Ovary (tissue), 9 donors: Measurements from ENCODE around the gene INTS4. TPM values are rescaled to one million over a fixed set of nuclear protein-coding genes. Genes with fewer than 3 reads are reported as not detected.

Experiments
- DNase-seq, 5 donors: peaks; one replicate each; pipeline ENCODE4 v3.0.0-alpha.2; 2019 to 2020
- H3K27ac ChIP-seq, 2 donors: fragments of 200-600 bp; one replicate each; pipeline versions ENCODE4 v1.5.1 to v1.8.0; 2019 to 2022
- H3K27me3 ChIP-seq: fragments of 200-600 bp; one replicate; pipeline ENCODE4 v1.8.0; 2022
- H3K36me3 ChIP-seq: fragments of 200-600 bp; sonication (generic); one replicate; pipeline ENCODE4 v1.5.1; 2019
- H3K4me1 ChIP-seq: one replicate; pipeline ENCODE4 v1.8.1; 2013; ENCODE audit warnings: mild to moderate bottlenecking, moderate library complexity; ENCODE audit not compliant: insufficient read depth
- H3K4me3 ChIP-seq: fragments of 200-600 bp; sonication (generic); one replicate; pipeline ENCODE4 v1.5.1; 2017
- H3K9me3 ChIP-seq, 2 donors: fragments of 200-600 bp in 1 of 2; sonication (generic) in 1 of 2; one replicate each; pipeline versions ENCODE4 v1.5.1 to v1.8.1; 2013 to 2019; ENCODE audit warnings: mild to moderate bottlenecking in 1 of 2, moderate library complexity in 1 of 2
- CTCF ChIP-seq, 3 donors: fragments of 450-650 bp in 2 of 3; fragments of 200-600 bp in 1 of 3; IDR thresholded peaks; one replicate each; pipeline versions ENCODE4 v1.5.1 to v1.8.0; 2016 to 2022; ENCODE audit warnings: antibody characterized with exemption in 3 of 3, mild to moderate bottlenecking in 1 of 3
- EP300 ChIP-seq: sonication (generic); formaldehyde crosslinking; IDR thresholded peaks from one replicate; pipeline ENCODE4 v1.6.1; 2017; ENCODE audit warnings: antibody characterized with exemption
- POLR2A ChIP-seq: fragments of 450-650 bp; IDR thresholded peaks from one replicate; pipeline ENCODE4 v1.6.1; 2017; ENCODE audit warnings: antibody characterized with exemption, mild to moderate bottlenecking, moderate library complexity
- WGBS, 3 donors: extraction: QIAGEN DNeasy Blood & Tissue Kit in 1 of 3; methylation state at CpG; one replicate each; pipeline versions ENCODE4 v1.1.5 to v1.1.7; 2013 to 2017; 5-methylcytosine and 5-hydroxymethylcytosine counted together
- intact Hi-C, 4 donors: fragments of 100-400 bp; cut with DNase I; formaldehyde crosslinking; loops; one replicate each; pipeline versions ENCODE4 v1.11.0 to v1.15.1; 2022 to 2023
- polyA plus RNA-seq, 2 donors: library from polyadenylated mRNA; stranded (reverse); fragments of 200-250 nt in 1 of 2; fragments of 350-450 nt in 1 of 2; fragmentation: Illumina TruSeq in 1 of 2; extraction: RNeasy Lipid Tissue Mini Kit (QIAGEN cat#74804) in 1 of 2; gene quantifications; one replicate each; pipeline ENCODE4 v1.2.3, GENCODE V29; 2013 to 2014
- total RNA-seq, 7 donors: library from RNA; depleted of rRNA in 2 of 7; stranded (reverse); fragments of >200 nt in 2 of 7; fragmentation: NEBNext Ultra II Directional in 3 of 7; extraction: Animal tissue kit (Norgen Biotek cat#: 25700) in 3 of 7; gene quantifications; one replicate each; pipeline versions ENCODE4 v1.1.0 to v1.2.4, GENCODE V29; 2016 to 2023
- donor health status: DM: no; HTN: no; CAD: no; lungs with moderate emphysema.
- donor health status: DM: no; HTN: no; CAD: no.
- donor health status: Bipolar disorder and iron deficiency.
- donor health status: DM: yes; HTN: yes; CAD: no.
- donor health status: DM: no; HTN: no; CAD: no.
- donor health status: DM: yes; HTN: yes; CAD: no.

INTS4 gene
- total and polyA plus RNA-seq, 9 donors: 15.7 to 37.7 (median 29.7) TPM

- WGBS, 3 donors: 93 to 96% (median 93%) methylated on average over 3 of the region's 3 CpGs
- no peak for TF ChIP-seq EP300
- TF ChIP-seq CTCF (IDR thresholded peaks at IDR 0.05): no peak
- no peak for TF ChIP-seq POLR2A
- no peak for DNase-seq
- H3K9me3 ChIP-seq: no peaks in the 10 kb centered on the region
- H3K27ac ChIP-seq: no peak overlapping the region
- no peak overlapping the region for H3K4me3 ChIP-seq
- peaks cover 6% of the 10 kb centered on the region for H3K4me1 ChIP-seq
- intact Hi-C loops: no loop called here
- peaks cover 2% of the 10 kb centered on the region for H3K36me3 ChIP-seq
- no peaks in the 10 kb centered on the region for H3K27me3 ChIP-seq
Measured at GRCh38 chr11:77874206-77874605, 120.3 kb downstream of the INTS4 start.

DNA sequence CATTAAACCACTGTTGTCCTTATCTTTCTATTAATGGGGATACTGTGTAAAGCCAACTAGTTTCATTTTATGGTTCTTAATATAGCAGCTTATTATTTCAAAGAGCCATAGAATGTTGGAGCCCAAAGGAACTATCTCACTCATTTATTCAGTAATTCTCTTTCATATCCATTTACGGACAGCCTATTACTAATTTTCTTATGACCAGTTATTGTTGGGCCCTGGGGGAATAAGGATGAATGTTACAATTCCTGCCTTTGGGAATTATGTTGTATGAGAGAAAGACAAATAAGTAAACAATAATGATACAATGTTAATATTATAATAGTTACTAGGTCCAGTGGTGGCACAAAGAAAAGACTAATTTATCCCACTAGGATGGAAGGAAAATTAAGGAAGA, 121.1 kb downstream of the INTS4 start:
- no peak overlapping the region for H3K4me3 ChIP-seq
- H3K27ac ChIP-seq: no peak overlapping the region
- H3K36me3 ChIP-seq: peaks cover 2% of the 10 kb centered on the region
- 94 to 96% (median 96%) methylated on average over 1 of the region's 1 CpG for WGBS, 3 donors
- H3K4me1 ChIP-seq: peaks cover 5% of the 10 kb centered on the region
- intact Hi-C loops: no loop called here
- TF ChIP-seq POLR2A (no peak), CTCF (IDR thresholded peaks at IDR 0.05) (no peak), EP300 (no peak)
- no peak for DNase-seq
- no peaks in the 10 kb centered on the region for H3K27me3 ChIP-seq
- no peaks in the 10 kb centered on the region for H3K9me3 ChIP-seq

- WGBS, 3 donors: 90 to 99% (median 97%) methylated on average over 3 of the region's 3 CpGs
- no peaks in the 10 kb centered on the region for H3K9me3 ChIP-seq
- H3K4me1 ChIP-seq: no peaks in the 10 kb centered on the region
- no peak overlapping the region for H3K4me3 ChIP-seq
- no peak overlapping the region for H3K27ac ChIP-seq
- no peak for DNase-seq
- H3K36me3 ChIP-seq: peaks cover 2% of the 10 kb centered on the region
- intact Hi-C loops: no loop called here
- TF ChIP-seq CTCF (IDR thresholded peaks at IDR 0.05) (no peak), POLR2A (no peak), EP300 (no peak)
- no peaks in the 10 kb centered on the region for H3K27me3 ChIP-seq
Measured at GRCh38 chr11:77871855-77872254, 122.6 kb downstream of the INTS4 start.

DNA sequence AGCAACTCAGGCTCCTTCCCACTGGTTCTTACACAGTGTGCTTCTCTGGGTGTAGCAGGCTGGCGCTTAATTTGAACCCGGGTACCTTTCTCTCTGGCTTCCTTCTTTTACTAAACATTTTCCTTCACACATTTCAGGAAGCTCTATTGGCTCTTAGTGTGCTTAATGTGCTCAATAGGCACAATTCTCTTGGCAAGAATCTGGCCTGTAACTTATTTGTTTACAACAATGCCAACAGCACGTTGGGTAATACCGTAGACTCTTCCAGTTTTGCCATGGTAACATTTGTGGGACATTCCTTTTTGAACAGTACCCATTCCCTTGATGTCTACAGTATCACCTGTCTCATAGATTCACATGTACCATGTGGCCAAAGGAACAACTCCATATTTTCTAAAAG, 125.7 kb downstream of the INTS4 start:
- no peak for TF ChIP-seq EP300
- TF ChIP-seq CTCF (IDR thresholded peaks at IDR 0.05): no peak
- no peak for TF ChIP-seq POLR2A
- Histone ChIP-seq H3K4me1 (peaks cover 3% of the 10 kb centered on the region), H3K27ac (no peak overlapping the region), H3K4me3 (no peak overlapping the region), H3K9me3 (no peaks in the 10 kb centered on the region), H3K27me3 (no peaks in the 10 kb centered on the region), H3K36me3 (peaks cover 2% of the 10 kb centered on the region)
- intact Hi-C loops: no loop called here
- no peak for DNase-seq
- WGBS, 3 donors: 95 to 99% (median 96%) methylated on average over 4 of the region's 4 CpGs

- Histone ChIP-seq H3K27ac (no peak overlapping the region), H3K36me3 (peaks cover 2% of the 10 kb centered on the region)
- intact Hi-C loops: no loop called here
Measured at GRCh38 chr11:77866336-77866735, 128.1 kb downstream of the INTS4 start.

More at GRCh38 chr11:77866336-77866735, 128.1 kb downstream of the INTS4 start:
- no peak for DNase-seq
- H3K4me3 ChIP-seq: no peak overlapping the region
- H3K27me3 ChIP-seq: no peaks in the 10 kb centered on the region
- peaks cover 3% of the 10 kb centered on the region for H3K4me1 ChIP-seq
- H3K9me3 ChIP-seq: no peaks in the 10 kb centered on the region
- no peak for TF ChIP-seq CTCF (IDR thresholded peaks at IDR 0.05)
- no peak for TF ChIP-seq EP300
- TF ChIP-seq POLR2A: no peak
- WGBS, 3 donors: 76 to 91% (median 88%) methylated on average over 1 of the region's 1 CpG
